HEK293T (cell line): ENCODE data around the gene IDH3A.

Experiments used
- CTCF ChIA-PET: fragments of 350-600 bp; formaldehyde crosslinking; extraction: SDS; loops from one replicate; lab custom pipeline; 2021; ENCODE audit warnings: antibody characterized with exemption, inconsistent platforms; lab: Yijun Ruan, JAX
- POLR2A ChIA-PET: fragments of 350-600 bp; formaldehyde crosslinking; extraction: SDS; loops from one replicate; lab custom pipeline; 2020; ENCODE audit warnings: antibody characterized with exemption, inconsistent platforms; lab: Yijun Ruan, JAX
- DNase-seq: peaks from one replicate; pipeline ENCODE4 v3.0.0; 2012; ENCODE audit warnings: mixed read lengths; ENCODE audit errors: extremely low spot score
- ARNT ChIP-seq: fragments of 450-650 bp; IDR thresholded peaks from 2 replicates; pipeline ENCODE4 v1.6.1; 2017; ENCODE audit warnings: mild to moderate bottlenecking
- BHLHE40 ChIP-seq: fragments of 450-650 bp; IDR thresholded peaks from 2 replicates; pipeline ENCODE4 v1.6.1; 2016; ENCODE audit warnings: mild to moderate bottlenecking, moderate library complexity, borderline replicate concordance
- CTBP1 ChIP-seq: fragments of 450-650 bp; IDR thresholded peaks from 2 replicates; pipeline ENCODE4 v1.6.1; 2016; ENCODE audit warnings: borderline replicate concordance
- ELF4 ChIP-seq: fragments of 450-650 bp; IDR thresholded peaks from 2 replicates; pipeline ENCODE4 v1.6.1; 2017; ENCODE audit warnings: antibody characterized with exemption
- FOXA1 ChIP-seq: fragments of 450-650 bp; IDR thresholded peaks from 2 replicates; pipeline ENCODE4 v1.6.1; 2016; ENCODE audit warnings: mild to moderate bottlenecking
- FOXK2 ChIP-seq: fragments of 450-650 bp; IDR thresholded peaks from 2 replicates; pipeline ENCODE4 v1.6.1; 2016; ENCODE audit warnings: mild to moderate bottlenecking
- FOXM1 ChIP-seq: fragments of 450-650 bp; IDR thresholded peaks from 2 replicates; pipeline ENCODE4 v1.6.1; 2017; ENCODE audit warnings: mild to moderate bottlenecking, borderline replicate concordance
- HDGF ChIP-seq: fragments of 450-650 bp; IDR thresholded peaks from 2 replicates; pipeline ENCODE4 v1.6.1; 2017; ENCODE audit warnings: antibody characterized with exemption, borderline replicate concordance
- L3MBTL2 ChIP-seq: fragments of 450-650 bp; conservative IDR thresholded peaks from 2 replicates; pipeline ENCODE4 v1.6.1; 2016; ENCODE audit warnings: mild to moderate bottlenecking
- LEF1 ChIP-seq: fragments of 450-650 bp; IDR thresholded peaks from 2 replicates; pipeline ENCODE4 v1.6.1; 2017; ENCODE audit warnings: mild to moderate bottlenecking, borderline replicate concordance
- NFRKB ChIP-seq: fragments of 450-650 bp; IDR thresholded peaks from 2 replicates; pipeline ENCODE4 v1.6.1; 2016; ENCODE audit warnings: mild to moderate bottlenecking, moderate library complexity
- SP1 ChIP-seq: fragments of 450-650 bp; IDR thresholded peaks from 2 replicates; pipeline ENCODE4 v1.6.1; 2017
- SUZ12 ChIP-seq: fragments of 450-650 bp; IDR thresholded peaks from 2 replicates; pipeline ENCODE4 v1.6.1; 2016; ENCODE audit warnings: mild to moderate bottlenecking
- TARDBP ChIP-seq: fragments of 450-650 bp; IDR thresholded peaks from 2 replicates; pipeline ENCODE4 v1.6.1; 2016
- ZNF384 ChIP-seq: fragments of 450-650 bp; IDR thresholded peaks from 2 replicates; pipeline ENCODE4 v1.6.1; 2016
- TF ChIP-seq, protein P1 (sequence below): fragments of 450-650 bp; IDR thresholded peaks from 2 replicates; pipeline ENCODE4 v1.6.1; 2016

Gene IDH3A

DNA sequence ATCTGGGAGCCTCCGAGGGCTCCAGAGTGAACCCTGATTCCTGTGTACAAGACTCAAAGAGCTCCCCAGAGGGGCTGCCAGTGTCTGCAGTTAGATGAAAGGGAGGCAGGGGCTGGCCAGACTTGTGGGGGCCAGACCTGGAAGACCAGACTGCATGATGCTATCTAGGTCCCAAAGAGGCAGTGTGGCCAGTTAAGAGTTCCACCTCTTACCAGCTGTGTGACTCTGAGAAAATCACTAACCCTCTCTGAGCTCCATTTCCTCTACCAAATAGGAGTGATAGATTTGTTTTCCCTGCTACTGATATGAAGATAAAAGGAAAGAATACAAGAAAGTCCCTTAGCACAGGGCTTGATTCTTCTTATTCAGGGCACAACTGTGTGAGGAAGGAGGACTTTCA lies 56.2 kb downstream of the IDH3A start:
- DNase-seq: no peak
- ChIA-PET POLR2A (no interaction called here), CTCF (interaction anchor here (1.8 kb wide), 1 partner anchor 10 kb away, joined by 15 read pairs; no protein-coding TSS in a partner anchor)
- TF ChIP-seq CTBP1 (no peak), L3MBTL2 (no peak), HDGF (no peak), LEF1 (no peak), ELF4 (no peak), ARNT (no peak), FOXA1 (no peak), TARDBP (no peak), NFRKB (no peak), SUZ12 (no peak), FOXK2 (no peak), SP1 (no peak), ZNF384 (no peak), FOXM1 (no peak), BHLHE40 (no peak)
- TF ChIP-seq, protein P1, sequence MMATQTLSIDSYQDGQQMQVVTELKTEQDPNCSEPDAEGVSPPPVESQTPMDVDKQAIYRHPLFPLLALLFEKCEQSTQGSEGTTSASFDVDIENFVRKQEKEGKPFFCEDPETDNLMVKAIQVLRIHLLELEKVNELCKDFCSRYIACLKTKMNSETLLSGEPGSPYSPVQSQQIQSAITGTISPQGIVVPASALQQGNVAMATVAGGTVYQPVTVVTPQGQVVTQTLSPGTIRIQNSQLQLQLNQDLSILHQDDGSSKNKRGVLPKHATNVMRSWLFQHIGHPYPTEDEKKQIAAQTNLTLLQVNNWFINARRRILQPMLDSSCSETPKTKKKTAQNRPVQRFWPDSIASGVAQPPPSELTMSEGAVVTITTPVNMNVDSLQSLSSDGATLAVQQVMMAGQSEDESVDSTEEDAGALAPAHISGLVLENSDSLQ: no peak

- ChIA-PET CTCF (interaction anchor here (1.8 kb wide), 1 partner anchor 10 kb away, joined by 15 read pairs; no protein-coding TSS in a partner anchor), POLR2A (no interaction called here)
- DNase-seq: no peak
- no peak for TF ChIP-seq ELF4
- no peak for TF ChIP-seq HDGF
- no peak for TF ChIP-seq LEF1
- no peak for TF ChIP-seq SUZ12
- TF ChIP-seq, protein P1: no peak
- no peak for TF ChIP-seq CTBP1
- TF ChIP-seq TARDBP: no peak
- TF ChIP-seq FOXK2: no peak
- no peak for TF ChIP-seq BHLHE40
- TF ChIP-seq L3MBTL2: no peak
- TF ChIP-seq FOXM1: no peak
- no peak for TF ChIP-seq SP1
- TF ChIP-seq NFRKB: no peak
Measured at GRCh38 chr15:78205856-78206255, 56.7 kb downstream of the IDH3A start.

DNA sequence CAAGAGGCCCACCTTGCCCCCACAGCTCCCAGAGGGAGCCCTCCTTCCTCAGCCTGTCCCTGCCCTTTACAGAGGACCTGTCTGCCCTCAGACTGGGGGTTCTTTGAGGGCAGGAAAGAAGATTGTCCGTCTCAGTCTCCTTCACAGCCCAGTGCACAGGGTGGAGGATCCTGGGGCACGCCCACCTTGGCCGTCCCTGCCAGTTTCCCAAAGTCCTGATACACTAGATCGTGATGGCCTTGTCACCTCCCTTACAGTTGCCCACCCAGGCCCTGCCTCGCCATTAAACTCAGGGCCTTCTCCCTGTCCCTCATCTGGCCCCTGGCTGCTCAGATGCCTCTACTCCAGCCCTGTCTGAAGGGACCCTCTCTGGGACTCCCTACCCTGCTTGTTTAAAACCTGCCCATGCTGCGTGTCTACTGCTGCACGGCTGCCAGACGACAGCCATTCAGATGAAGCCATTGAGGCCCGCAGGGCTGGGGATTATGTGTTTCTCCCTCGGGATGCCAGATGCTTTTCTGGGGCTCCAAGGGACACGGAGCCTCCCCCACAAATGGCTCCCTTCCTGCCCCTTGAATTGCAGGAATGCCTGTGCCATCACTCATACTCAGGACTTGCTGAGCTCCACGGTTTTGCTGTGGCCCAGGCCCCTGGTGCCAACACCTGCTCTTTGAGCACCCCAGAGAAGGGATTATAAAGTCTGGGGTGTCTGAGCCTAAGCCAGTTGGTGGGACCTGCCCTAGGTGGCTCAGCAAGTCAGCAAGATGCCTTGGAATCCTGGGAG lies 57.4 kb downstream of the IDH3A start:
- no peak for TF ChIP-seq FOXA1
- no peak for TF ChIP-seq HDGF
- TF ChIP-seq TARDBP: no peak
- TF ChIP-seq, protein P1: no peak
- no peak for TF ChIP-seq FOXM1
- TF ChIP-seq SUZ12: no peak
- TF ChIP-seq FOXK2: no peak
- TF ChIP-seq ELF4: no peak
- no peak for TF ChIP-seq CTBP1
- TF ChIP-seq L3MBTL2: no peak
- no peak for TF ChIP-seq LEF1
- no peak for TF ChIP-seq SP1
- no peak for TF ChIP-seq ARNT
- no peak for TF ChIP-seq BHLHE40
- TF ChIP-seq NFRKB: no peak
- TF ChIP-seq ZNF384: no peak
- DNase-seq: no peak
- CTCF ChIA-PET: interaction anchor here (0.7 to 1.8 kb wide), 4 partner anchors 11 to 76 kb away, joined by 3 to 15 read pairs (median 3); no protein-coding TSS in a partner anchor
- POLR2A ChIA-PET: no interaction called here

DNA sequence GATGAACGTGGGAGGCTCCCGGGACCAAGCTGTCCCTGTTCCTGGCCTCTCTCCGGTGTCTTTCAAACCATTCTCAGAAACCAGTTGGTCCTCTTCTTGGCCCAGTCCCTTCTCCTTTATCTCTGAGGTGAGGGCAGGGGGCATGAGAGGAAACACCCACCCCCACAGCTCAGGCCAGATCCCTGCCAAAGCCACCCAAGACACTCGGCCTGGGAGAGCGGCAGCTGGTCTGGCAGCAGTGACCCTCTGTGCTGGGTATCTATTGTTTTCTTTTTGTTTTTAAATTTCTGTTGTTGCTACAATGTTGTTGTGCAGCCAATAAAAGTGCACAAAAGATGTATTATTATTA lies 57.9 kb downstream of the IDH3A start:
- DNase-seq: no peak
- ChIA-PET CTCF (interaction anchor here (0.7 to 1.5 kb wide), 3 partner anchors 11 to 77 kb away, joined by 3 read pairs; no protein-coding TSS in a partner anchor), POLR2A (no interaction called here)
- TF ChIP-seq, protein P1: no peak
- no peak for TF ChIP-seq SP1
- TF ChIP-seq ZNF384: no peak
- TF ChIP-seq FOXK2: no peak
- TF ChIP-seq TARDBP: no peak
- TF ChIP-seq BHLHE40: no peak
- no peak for TF ChIP-seq HDGF
- TF ChIP-seq FOXA1: no peak
- TF ChIP-seq ELF4: no peak
- no peak for TF ChIP-seq L3MBTL2
- TF ChIP-seq NFRKB: no peak
- no peak for TF ChIP-seq CTBP1
- TF ChIP-seq FOXM1: no peak
- TF ChIP-seq SUZ12: no peak

- POLR2A ChIA-PET: no interaction called here
- CTCF ChIA-PET: interaction anchor here (0.7 to 1.5 kb wide), 2 partner anchors 12 to 78 kb away, joined by 3 read pairs; no protein-coding TSS in a partner anchor
- no peak for DNase-seq
- TF ChIP-seq SUZ12 (no peak), HDGF (no peak), SP1 (no peak), CTBP1 (no peak), FOXA1 (no peak), ARNT (no peak), L3MBTL2 (no peak)
- TF ChIP-seq, protein P1: no peak
Measured at GRCh38 chr15:78207641-78208340, 58.6 kb downstream of the IDH3A start.
